ENCODE results near the gene GPR156.
A peak's percentile ranks its signal among the peaks of the same experiment; 100 is the strongest.
"Not testable (repeated sequence)": the region's sequence is repeated elsewhere in the genome, so short reads cannot be mapped to it uniquely, and the experiment has no call there.

The GPR156 gene

GRCh38 chr3:120284747-120285507, at the start of gene GPR156:
TSS of gene GPR156 (minus strand) at chr3:120285222. CDS start at chr3:120244098, 41,124 bp downstream.
- DNase-seq (ENCODE audit: low read depth), result peak; percentile 6

DNA sequence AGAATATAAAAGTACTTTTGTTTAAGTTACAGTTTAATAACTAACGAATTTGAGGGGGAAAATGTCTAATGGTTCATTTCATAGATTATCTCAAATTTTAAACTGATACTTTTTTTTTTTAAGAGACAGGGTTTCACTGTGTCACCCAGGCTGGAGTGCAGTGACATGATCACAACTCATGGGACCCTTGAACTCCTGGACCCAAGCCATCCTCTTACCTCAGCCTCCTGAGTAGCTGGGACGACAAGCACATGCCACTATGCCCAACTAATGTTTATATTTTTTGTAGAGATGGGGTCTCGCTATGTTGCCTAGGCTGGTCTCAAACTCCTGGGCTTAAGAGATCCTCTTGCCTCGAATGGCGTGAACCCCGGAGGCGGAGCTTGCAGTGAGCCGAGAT, 47.6 kb upstream of the GPR156 start:
- no peak for DNase-seq (ENCODE audit: low read depth)

GRCh38 chr3:120331076-120331475, 46.1 kb upstream of the GPR156 start:
- DNase-seq (ENCODE audit: low read depth), result no peak

- DNase-seq (ENCODE audit: low read depth), result no peak
Measured at GRCh38 chr3:120326784-120327183, 41.8 kb upstream of the GPR156 start.

DNA sequence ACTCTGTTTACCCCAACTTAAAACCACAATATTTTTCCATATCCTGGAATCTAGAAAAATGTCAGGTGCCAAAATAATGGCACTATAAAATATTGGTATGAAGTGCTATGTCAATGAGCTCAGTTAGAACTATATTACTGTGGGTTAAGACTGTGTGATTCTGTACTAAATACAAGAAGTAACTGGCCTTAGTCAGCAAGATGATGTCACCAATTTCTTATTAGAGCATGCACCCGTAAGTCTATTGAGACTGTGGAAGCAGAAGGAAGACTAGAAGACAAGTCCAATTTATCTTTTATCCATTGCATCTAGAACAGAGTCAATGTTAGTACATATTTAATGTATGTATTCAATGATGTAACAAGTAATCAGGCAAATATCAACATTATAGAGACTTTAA, 39.2 kb upstream of the GPR156 start:
- no peak for DNase-seq (ENCODE audit: low read depth)

- DNase-seq (ENCODE audit: low read depth), result not testable (repeated sequence)
Measured at GRCh38 chr3:120323761-120324160, 38.7 kb upstream of the GPR156 start.

DNA sequence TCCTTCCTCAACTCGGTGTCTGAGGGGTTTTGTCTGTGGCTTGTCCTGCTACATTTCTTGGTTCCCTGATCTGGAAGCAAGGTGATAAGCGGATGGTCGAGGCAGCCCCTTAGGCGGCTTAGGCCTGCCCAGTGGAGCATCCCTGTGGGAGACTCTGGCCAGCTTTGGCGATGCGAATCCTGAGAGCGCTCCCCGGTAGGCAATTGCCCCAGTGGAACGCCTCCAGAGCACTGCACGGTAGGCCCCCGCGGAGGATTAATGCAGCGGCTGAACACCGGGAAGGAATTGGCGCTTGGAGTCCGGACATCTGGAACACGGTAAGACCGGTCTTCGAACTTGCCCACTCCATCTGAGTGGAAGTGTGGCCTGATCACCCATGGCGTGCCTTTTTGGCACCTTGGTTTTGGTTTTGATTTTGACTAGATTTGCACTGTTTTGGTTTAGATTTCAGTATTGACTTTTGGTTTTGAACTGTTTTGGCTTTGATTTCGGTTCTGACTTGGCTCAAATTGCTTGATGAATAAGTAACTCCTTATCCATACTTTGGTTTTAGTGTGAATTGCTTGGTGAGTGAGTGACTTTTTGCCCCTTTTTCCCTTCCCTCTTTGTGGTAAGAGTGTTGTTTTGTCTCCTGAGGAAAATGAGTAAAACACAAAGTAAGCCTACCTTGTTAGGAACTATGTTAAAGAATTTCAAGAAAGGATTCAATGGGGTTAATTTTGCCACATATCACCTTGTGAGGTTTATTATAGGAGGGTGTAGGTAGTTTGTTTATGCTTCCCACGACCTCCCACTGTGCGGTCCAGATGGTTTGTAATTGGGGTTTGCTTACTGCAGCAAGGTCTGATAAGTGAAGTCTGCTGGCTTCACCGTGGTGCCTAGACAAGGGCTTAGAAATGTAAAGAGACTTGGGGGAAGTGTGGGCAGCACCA, 27.1 kb upstream of the GPR156 start:
- DNase-seq (ENCODE audit: low read depth), result no peak

- DNase-seq (ENCODE audit: low read depth), result no peak
Measured at GRCh38 chr3:120306519-120307455, 21.8 kb upstream of the GPR156 start.

DNA sequence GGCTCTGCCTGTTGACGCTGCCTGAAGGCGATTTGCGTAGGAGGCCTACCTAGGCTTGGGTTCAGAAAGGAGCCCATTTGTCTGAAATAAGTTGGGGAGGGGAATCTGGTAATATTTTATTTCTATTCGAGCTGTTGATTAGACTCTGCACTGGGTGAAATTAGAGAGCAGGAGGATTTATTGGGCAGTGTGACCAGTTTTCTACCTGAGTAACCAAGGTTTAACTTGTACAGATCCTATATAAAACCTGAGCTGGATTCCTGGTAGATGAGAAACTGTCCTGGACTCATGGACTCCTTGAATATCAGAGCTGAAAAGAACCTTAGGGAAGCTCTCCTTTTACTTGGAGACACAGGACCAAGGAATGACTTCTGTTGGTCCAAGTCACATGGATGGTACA, 19.6 kb upstream of the GPR156 start:
- no peak for DNase-seq (ENCODE audit: low read depth)

- no peak for DNase-seq (ENCODE audit: low read depth)
Measured at GRCh38 chr3:120302361-120302760, 17.3 kb upstream of the GPR156 start.

- DNase-seq (ENCODE audit: low read depth), result no peak
Measured at GRCh38 chr3:120300971-120301370, 15.9 kb upstream of the GPR156 start.

DNA sequence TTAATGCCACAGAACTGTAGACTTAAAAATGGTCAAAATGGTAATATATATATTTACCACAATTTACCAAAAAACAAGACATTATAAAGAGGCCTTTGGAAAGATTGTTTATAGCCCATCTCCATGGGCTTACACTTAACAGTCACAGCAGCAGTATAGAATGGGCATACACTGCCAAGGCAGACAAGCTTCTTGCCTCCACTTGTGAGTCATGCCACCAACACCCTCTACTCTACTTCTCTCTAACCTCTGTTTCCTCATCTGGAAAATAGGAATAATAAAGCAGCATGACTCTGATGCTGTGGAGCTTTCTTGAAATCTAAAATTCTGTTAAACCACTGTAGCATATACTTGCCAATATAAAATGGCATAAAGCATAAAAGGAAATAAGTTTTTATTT, 14.4 kb upstream of the GPR156 start:
- DNase-seq (ENCODE audit: low read depth), result no peak

DNA sequence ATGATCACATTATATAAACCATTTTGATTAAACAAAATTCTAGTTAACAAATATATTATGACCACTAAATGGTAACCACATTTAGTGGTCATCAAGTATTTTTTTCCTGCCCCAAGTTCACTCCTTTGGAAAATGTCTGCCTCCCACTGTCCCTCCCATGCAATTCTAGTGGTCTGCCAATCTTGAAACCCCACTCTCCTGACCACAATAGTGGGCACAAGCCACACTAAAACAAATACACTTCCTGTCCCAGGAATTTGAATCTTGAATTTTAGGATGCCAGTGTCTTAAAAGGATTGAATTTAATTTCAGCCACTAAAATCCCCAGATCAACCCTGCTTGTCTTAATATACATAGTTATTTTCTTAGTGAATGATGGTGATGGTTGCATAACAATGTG, 14.0 kb upstream of the GPR156 start:
- no peak for DNase-seq (ENCODE audit: low read depth)

GRCh38 chr3:120291552-120291951, 6.5 kb upstream of the GPR156 start:
- DNase-seq (ENCODE audit: low read depth), result not testable (repeated sequence)

- DNase-seq (ENCODE audit: low read depth), result no peak
Measured at GRCh38 chr3:120289636-120290035, 4.6 kb upstream of the GPR156 start.

- no peak for DNase-seq (ENCODE audit: low read depth)
Measured at GRCh38 chr3:120286465-120286864, 1.4 kb upstream of the GPR156 start.

DNA sequence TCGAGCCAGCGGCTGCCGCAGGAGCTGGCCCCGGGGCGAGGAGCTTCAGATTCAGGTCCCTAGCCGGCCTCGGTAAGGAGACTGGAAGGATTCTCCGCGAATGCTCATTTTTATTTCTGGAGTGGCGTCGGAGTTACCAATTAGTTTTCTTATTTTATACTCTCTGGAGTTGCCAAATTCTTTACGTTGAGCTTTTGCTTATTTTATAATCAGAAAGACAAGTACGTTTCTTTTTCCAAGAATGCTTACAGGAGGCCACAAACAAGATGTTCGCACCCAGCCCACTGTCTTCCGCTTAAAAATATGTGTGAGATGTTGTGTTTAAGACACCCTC, 453 bp upstream of the GPR156 start:
- no peak for DNase-seq (ENCODE audit: low read depth)

GRCh38 chr3:120281261-120281660, 3.8 kb downstream of the GPR156 start:
- DNase-seq (ENCODE audit: low read depth), result no peak

DNA sequence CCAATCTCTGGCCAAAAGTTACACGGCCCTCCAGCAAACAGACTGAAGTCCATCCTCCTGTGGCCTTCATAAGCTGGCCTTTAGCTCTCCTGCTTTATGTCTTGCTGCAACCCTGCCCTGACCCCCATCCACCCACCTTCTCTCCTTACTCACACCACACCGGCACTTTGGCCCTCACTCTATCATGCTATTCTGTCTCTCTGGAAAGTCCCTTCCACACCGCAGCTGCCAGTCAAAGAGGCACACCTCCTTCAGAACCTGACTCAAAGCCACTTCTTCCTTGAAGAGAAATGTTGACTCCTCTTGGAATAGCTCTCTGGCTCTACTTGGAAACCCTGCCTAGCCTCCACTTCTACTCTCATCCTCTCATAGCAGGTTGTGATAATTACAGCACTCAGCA, 4.5 kb downstream of the GPR156 start:
- DNase-seq (ENCODE audit: low read depth), result no peak

DNA sequence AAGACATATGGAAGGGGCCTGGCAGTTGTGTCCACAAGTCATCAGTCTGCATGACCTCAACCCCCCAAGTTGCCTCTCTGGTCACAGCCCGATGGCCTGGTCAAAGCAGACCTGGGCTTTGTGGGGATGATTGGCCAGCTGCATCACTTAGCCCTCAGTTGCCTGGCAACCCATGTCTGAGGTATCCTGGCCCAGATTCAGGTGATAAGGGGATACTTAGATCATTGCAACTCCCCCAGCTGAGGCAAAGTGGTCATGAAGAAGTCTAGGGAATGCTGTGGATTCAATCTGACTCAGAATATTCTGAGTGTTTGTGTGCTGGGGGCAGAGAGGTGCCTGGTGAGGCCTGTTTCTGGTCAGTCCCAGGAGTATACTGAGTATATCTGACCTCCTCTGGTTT, 5.0 kb downstream of the GPR156 start:
- DNase-seq (ENCODE audit: low read depth), result no peak

GRCh38 chr3:120276767-120277166, 8.3 kb downstream of the GPR156 start:
- no peak for DNase-seq (ENCODE audit: low read depth)

DNA sequence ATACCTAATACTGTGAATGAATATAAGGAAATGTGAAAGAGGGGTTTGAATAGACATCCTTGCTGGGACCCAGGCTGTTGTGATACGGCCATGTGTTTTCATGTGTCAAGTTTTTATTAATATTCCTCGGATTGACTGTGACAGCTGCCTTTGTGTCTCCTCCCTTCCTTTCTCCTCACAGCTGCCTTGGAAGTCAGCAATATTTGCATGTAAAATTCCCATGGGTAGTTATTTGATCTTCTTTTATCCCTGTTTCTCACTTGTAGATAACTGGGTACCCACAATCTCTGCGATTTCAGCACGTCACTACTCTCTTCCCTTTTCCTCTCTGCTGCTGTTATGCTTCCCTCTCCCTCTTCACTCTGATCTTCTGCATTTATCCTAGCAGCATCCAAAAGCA, 9.4 kb downstream of the GPR156 start:
- no peak for DNase-seq (ENCODE audit: low read depth)

All from activated T-cell treated with anti-CD3 and anti-CD28 coated beads for 48 hours (primary cell).